Middle frontal gyrus (tissue), 1 donor: ENCODE measurements around the gene BOLA2.
"Not testable (repeated sequence)": the region's sequence is repeated elsewhere in the genome, so short reads cannot be mapped to it uniquely, and the experiment has no call there.

Experiments used
- DNase-seq: peaks from one replicate; pipeline ENCODE4 v3.0.0-alpha.2; 2015; ENCODE audit warnings: low spot score; ENCODE audit errors: extremely low spot score

Gene BOLA2

DNA sequence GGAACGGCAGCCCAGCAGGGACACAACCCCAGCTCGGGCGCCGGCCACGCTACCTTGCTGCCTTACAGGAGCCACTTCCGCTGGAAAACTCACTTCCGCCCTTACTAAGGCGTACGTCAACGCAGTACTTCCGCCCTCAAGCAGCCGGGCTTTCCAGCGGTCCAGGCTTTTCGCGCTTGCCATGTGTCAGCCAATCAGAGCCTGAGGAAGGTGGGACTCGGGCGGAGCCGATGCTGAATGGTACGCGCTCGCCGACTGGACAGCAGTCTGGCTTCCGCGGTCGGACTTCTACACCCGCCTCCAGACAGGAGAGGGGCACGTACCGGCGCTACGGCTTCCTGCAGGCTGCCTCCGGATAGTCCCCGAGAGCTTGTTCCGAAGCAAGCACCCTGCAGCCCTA is at the start of gene BOLA2, which contains the start of gene SLX1B:
Gene BOLA2, minus strand, starts transcription at position 83 of the 400 bp plus-strand sequence. CDS start 98 bp downstream, outside the sequence.
Gene SLX1B, plus strand, starts transcription at position 265 of the 400 bp plus-strand sequence.
- not testable (repeated sequence) for DNase-seq

- not testable (repeated sequence) for DNase-seq
These were observed 28.1 kb upstream of the BOLA2 start for GRCh38 chr16:29482276-29482675.

DNA sequence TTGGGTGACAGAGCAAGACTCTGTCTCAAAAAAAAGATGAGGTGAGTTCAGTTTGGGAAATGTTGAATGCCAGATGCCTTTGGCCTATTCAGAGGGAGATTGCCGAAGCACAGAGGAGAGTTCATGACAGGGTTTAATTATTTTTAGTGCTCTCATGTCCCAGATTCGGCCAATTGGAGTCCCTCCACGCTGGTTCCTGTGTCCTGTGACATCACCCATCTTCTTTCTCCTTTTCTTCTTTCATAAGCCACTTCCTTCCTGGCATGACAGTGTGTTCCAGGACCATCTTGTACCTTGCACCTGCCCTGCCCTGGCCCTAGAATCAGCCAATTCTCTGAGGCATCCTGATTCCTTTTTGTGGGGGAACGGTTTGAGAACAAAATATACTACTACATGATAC is 17.9 kb upstream of the BOLA2 start:
- DNase-seq, result not testable (repeated sequence)

DNA sequence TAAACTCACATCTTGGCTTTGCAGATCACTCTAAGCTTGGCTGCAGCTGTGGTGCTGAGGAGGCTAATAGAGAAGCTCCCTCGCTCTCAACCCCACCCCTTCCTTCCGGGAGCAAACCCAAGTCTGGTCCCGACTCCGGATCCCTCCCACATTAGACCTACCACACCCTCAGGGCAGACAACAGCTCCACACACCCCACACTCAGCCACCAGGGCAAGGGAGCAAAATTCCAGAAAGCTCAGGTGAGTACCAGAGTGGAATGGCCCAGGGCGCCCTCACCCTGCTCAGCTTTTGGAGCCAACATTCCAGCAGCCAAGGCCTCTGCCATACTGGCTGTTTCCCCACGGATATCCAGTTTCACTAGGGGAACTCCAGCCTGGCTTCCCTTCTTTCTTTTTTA is 15.5 kb upstream of the BOLA2 start:
- not testable (repeated sequence) for DNase-seq

GRCh38 chr16:29467654-29468366 is 13.7 kb upstream of the BOLA2 start:
- DNase-seq, result not testable (repeated sequence)

- not testable (repeated sequence) for DNase-seq
These were observed 12.8 kb upstream of the BOLA2 start for GRCh38 chr16:29466904-29467303.

- DNase-seq, result not testable (repeated sequence)
These were observed 12.1 kb upstream of the BOLA2 start for GRCh38 chr16:29465985-29466824.

DNA sequence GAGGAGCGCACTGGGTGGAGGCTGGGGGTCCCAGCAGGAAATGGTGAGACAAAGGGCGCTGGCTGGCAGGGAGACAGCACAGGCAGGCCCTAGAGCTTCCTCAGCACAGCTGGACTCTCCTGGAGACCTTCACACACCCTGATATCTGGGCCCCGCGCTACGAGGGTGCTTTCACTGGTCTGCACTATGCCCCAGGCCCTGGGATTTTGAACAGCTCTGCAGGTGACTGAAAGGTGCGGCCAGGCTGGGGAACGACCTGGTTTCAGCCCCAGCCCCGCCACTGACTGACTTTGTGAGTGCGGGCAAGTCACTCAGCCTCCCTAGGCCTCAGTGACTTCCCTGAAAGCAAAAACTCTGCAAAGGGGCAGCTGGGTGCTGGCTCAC is 6.5 kb upstream of the BOLA2 start:
- DNase-seq, result not testable (repeated sequence)

DNA sequence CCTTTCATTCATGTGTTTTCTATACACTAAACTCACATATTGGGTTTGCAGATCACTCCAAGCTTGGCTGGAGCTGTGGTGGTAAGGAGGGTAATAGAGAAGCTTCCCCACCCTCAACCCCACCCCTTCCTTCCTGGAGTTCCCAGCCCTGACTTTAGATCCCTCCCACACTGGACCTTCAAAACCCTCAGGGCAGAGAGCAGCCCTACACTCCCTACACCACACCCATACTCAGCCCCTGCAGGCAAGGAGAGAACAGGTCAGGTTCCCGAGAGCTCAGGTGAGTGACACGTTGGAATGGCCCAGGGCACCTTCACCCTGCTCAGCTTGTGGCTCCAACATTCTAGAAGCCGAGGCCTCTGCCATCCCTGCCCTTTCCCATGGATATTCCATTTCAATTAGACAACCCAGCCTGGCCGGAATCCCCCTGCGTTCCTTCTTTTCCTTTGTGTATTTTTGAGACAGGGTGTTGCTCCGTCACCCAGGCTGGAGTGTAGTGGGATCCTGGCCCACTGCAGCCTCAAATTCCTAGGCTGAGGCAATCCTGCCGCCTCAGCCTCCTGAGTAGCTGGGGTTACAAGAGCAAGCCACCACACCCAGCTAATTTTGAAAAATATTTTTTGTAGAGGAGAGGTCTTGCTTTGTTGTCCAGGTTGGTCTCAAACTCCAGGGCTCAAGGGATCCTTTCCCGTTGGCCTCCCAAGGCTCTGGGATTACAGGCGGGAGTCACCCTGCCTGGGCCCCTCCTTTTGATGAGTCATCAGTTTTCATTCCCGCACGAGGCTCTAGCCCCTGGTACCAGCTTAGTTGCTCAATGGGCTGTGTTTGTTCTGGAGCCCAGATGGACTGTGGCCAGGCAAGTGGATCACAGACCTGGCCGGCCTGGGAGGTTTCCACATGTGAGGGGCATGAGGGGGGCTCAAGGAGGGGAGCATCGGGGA is 5.8 kb upstream of the BOLA2 start, which contains the start of gene SULT1A4:
Gene SULT1A4, plus strand, starts transcription at position 208 of the 941 bp plus-strand sequence. CDS start 1,473 bp downstream, outside the sequence.
- DNase-seq, result not testable (repeated sequence)

GRCh38 chr16:29457660-29458059 is 3.5 kb upstream of the BOLA2 start:
- not testable (repeated sequence) for DNase-seq

DNA sequence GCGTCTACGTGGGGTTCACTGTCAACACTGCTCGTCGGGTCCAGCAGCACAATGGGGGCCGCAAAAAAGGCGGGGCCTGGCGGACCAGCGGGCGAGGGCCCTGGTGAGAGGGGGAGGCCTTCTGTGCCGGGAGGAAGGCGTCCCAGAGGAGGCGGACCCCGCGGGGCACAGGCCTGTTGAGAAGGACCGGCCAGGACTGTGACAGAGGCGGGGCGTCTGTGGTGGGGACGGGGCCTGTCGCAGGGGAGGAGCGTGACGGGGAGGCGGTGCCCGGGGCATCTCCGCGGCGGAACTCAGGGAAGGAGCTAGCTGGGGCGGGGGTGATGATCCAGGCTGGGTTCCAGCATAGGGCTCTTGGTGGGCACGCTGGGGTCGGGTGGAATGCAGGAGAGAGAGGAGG is 677 bp upstream of the BOLA2 start:
- not testable (repeated sequence) for DNase-seq

- not testable (repeated sequence) for DNase-seq
These were observed 397 bp downstream of the BOLA2 start for GRCh38 chr16:29453754-29454153.

- DNase-seq, result not testable (repeated sequence)
These were observed 28.8 kb downstream of the BOLA2 start for GRCh38 chr16:29425390-29425789.

GRCh38 chr16:29423587-29423986 is 30.6 kb downstream of the BOLA2 start:
- not testable (repeated sequence) for DNase-seq

DNA sequence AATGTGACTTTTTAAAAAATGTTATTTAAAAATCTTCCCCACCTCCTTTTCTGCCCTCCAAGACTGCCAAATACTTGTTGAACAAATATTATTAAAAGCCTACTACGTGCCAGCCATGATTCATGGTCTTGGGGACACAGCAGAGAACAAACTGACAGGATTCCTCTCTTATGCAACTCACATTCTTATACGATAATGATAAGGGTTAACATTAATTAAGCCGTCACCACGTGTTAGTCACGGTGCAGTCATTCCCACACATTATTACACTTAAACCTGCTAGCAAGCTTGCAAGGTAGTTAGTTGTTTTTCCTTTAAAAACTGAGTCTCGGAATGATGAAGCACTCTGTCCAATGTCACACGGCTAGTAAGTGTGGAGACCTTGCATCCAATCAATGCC is 48.9 kb downstream of the BOLA2 start:
- not testable (repeated sequence) for DNase-seq
